HG03521 (cell line): ENCODE results near the gene IGF1R.

Experiments
- ATAC-seq: cut with Tn5 transposase; IDR thresholded peaks from one replicate; pipeline ENCODE4 v1.9.1; 2021; ENCODE audit warnings: mild to moderate bottlenecking, moderate library complexity; ENCODE audit not compliant: unreplicated experiment

The IGF1R gene

DNA sequence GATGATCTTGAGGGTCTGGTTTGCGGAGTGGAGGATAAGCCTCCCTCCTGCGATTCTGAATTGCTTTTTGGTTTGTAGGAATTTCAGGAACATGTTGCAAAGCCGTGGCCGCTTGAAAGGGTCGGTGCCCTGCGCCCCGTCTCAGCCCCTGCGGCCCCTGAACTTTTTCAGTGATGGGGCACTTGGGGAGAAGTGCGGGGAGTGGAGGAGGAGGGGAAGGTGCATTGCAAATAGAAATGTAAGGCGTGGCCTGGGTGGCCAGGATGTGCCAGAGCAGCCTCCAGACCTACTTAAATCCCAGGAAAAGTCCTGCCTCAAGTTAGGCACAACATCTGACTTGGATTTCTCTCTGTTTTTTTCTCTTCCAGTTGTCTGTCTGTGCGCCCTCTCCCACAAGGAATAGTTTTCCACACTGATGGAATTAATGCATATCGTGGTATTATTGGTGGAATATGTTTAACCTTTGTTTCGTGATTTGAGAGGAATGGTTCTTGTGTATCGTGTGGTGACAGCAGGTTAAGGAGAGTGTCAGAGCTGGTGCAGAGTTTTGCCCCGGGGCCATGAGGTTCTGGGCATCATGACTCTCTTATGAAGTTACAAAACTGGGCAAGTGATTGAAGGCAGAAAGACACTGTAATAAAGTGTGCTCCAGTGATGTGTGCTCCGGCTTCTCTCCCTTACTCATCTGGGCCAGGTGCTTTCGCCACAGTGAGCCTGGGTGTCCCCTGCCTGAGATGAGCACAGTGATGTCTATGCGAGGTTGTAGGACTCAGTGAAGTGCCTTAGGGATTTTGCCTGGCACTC is 205.5 kb downstream of the IGF1R start:
- no peak for ATAC-seq

DNA sequence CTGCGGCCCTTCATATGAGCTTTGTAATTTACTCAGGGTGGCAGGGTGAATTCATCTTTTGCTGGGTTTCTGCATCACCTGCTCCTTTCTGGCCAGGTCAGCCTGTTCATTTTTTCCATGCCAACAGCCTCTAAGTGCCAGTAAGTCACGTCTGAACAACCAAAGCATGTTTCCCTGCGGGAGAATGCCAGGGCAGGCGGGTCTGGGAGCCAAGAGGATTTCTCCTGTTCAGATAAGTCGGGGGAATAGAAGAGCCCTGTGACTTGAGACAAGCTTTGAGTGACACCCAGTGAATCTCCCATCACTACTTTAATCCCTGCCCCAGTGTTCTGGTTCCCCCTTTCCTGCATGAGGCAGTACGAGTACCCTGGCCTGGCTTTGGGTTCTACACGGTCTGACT is 206.2 kb downstream of the IGF1R start:
- no peak for ATAC-seq

DNA sequence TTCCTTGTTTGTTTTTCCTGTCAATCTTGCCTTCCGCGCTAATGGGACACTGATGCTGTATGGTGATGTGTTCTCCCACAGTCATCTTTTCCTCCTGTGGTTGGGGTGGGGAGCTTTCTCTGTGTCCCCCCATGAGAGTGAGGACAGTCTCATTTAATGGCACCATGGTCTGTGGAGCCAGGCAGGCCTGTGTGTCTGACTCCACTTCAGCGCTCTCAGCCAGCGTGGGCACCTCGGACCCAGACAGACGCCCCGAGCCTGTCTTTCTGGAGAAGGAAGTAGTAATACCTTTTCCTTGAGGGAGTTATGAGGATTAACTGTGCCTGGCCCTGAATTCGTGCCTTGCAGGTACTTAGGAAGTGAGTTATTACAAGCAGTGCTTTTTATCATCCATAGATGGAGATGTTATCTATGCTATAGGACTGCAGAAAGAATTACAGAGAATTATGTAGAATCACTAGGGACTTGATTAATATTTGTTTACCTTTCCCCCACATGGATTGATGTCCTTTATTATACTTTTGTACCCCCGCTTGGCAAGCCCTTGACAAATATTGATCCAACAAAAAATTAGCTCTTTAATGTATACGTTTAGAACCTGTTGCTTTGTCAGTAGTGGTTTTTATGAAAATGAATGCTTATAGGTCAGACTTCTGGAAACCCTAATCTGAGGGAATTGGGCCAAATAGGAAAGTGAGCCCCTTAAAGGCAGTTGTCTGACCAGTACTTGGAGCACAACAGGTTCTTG is 206.9 kb downstream of the IGF1R start:
- ATAC-seq: no peak

DNA sequence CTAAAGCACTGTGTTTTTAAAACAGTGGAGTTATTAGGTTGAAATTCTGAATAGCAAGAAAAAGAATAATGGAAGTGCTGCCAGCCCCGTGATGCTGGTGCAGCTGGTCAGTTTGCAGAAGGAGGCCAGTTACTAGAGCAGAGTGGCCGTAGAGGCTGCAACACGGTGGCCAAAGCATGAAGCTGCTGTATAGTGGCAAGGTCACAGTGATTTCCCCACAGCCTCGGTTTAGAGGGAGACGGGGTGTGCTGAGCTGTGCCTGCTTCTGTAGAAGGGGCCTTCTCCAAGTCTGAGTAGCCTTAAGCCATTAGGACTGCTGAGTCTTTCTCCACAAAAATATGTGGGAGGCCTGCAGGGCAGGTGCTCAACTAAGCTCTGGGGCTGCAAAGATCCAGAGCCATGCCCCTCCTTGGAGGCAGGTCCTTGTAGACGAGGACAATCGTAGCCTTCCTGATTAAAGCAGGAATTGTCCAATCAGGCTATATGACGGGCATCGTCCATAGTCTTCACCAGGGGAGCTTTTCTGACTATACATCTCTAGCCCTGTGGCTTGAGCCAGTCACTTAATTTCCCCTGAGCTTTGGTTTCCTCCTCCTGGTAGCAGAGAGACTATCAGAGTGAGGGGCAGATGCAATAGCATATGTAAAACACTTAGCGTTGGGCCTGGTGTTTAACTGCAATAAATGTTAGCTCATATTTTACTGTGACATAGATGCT is 207.6 kb downstream of the IGF1R start:
- no peak for ATAC-seq

DNA sequence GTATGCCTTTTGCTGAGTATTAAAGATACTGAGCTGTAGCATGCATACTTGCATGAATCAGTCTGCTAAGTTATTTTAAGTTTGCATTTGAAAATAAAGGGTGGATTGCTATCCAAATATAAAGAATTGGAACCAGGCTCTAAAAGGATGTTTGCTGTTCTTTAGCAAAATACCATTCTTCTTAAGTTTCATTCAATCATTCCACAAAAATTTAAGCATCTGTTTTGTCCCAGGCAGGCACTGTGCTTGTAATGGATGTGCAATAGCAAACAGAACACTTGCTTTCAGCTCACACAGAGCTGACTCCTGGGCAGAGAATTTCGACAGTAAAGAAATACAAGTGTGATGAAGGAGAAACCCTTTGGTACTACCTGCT is 208.2 kb downstream of the IGF1R start:
- no peak for ATAC-seq

DNA sequence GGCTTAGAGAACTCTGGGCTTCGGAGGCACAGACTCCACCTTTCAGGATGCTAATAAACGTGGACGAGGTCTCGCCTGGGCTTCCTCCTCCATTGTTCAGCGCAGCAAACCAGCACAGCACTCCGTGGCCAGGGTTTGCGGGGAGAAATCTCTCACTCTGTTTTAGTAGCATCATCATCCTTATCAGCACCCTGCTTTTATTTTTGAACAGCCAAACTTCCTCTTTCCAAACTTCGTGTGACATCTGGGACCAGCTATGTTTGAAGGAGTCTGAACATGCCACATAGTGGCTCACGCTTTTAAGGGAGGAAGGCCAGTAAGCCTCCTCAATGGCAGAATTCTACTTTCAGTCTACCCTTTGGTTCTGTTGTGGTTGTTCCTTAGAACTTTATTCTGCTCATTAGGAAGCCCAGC is 210.3 kb downstream of the IGF1R start:
- no peak for ATAC-seq

DNA sequence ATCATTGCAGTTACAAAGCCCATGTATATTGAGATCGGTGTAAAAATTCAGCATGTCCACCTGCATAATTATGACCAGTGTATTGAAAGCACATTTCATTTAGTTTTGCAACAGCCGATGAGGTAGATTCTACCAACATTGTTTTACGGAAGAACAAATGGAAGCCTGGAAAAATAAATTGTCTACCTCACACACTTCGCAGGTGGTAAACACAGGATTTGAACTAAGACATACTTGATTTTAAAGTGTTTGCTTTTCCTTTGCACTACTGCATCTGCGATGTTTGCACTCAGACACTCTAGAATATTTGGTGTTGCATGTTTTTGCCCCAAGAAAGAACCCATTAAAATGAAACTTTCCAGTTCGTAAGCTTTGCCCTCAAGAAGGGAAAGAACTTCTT is 210.8 kb downstream of the IGF1R start:
- ATAC-seq: no peak

DNA sequence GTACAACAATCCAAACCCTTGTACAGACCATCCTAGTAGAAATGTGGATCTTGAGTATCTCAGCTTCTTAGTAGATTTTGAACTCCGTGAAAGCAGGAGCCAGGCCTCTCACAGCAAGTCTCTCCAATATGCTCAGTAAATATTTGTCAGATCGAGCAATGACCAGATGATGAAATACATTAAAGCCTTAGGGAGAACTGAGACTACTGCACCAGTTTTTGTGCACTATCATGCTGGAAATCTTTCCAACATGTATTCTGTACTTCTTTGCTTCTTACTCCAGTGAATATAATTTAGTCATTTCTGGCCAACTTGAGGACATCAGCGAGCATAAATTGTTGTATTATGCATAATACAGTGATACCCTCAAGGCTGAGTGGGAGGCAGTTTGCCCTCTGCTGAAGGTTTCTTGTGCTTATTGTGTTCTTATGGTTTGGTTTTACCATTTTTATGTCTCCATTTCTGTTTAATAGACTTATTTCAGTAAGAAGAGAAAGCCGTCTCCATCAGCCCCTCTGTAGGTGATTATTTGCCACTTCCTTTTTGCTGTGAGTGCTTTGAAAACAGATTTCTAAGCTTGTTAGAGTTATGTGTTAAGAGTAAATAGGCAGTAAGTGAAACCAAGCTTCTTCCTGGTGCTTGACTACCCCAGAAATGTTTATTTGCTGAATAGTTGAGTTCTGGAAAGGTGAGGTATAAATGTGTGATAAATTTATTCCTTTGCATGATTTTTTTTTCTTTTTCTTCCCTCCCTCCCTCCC is 212.1 kb downstream of the IGF1R start:
- ATAC-seq: no peak

DNA sequence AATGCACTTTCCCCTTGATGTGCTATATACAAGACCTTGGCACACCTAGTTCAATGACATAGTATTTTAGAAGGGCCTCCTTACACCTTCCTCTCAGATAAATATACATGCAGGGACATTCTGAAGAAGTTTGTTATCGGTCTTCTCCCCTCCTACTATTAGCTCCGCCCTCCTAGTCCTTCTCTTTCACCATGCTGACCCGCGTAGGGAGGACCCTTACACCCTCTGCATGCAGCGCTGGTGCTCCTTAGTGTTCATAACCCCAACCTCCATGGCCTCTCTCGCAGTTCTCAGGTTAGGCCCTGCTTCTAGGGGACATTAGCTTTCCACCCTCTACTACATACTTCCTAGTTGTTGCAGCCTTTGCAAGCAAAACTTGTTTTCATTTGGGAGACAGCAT is 212.8 kb downstream of the IGF1R start:
- ATAC-seq: no peak

DNA sequence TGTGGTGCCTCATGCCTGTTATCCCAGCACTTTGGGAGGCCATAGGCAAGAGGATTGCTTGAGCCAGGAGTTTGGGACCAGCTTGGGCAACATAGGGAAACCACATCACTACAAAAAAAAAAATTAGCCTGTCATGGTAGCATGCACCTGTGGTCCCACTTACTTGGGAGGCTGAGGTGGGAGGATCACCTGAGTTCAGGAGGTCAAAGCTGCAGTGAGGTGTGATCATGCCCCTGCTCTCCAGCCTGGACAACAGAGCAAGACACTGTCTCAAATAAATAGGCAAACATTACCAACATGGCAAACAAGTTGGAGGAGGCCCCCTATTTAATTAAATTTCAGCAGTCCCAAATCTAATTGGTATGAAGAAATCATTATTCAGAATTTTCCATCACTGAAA is 215.6 kb downstream of the IGF1R start:
- ATAC-seq: no peak

DNA sequence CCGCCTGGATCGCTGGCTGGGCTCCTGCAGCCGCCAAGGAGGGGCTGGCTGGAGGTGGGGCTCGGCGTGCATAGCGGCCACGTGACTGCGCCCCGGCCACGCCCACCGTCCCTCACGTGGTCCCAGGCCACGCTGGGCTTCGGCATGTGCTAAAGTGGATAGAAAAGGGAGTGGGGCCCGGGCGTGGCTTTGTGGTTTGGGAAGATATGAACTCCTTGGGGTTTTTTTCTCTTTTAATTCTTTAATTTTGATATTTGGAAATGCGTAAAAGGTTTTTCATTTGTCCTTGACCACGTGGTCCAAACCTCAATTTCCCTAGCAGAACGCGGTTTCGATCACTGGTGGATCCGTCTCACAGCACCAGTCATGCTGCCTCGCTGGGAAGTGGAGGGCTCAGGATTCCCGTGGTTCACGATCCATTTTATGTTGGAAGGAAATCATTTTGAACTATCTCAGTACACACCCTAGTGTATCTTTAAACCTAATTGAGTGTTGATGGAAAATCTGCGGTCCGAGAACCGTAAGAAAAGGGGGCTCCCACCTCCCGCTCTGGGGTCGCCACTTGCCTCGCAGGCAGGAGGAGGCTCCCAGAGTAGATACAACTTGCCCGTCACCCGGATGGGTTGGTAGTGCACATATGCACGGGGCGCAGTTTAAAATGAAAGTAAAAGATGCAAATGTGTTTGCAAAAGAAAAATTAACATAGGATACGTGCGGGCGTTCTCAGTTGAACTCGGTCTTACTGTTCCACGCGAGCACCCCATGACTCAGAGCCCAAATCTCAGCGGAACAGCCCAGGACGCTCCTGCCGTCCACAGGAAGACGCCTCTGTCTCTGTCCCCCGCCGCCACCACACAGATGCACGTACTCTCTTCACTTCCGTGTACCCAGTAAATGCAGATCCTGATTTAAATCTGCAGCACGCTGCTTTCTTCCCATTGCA is 217.3 kb downstream of the IGF1R start:
- peak; percentile 93 for ATAC-seq

DNA sequence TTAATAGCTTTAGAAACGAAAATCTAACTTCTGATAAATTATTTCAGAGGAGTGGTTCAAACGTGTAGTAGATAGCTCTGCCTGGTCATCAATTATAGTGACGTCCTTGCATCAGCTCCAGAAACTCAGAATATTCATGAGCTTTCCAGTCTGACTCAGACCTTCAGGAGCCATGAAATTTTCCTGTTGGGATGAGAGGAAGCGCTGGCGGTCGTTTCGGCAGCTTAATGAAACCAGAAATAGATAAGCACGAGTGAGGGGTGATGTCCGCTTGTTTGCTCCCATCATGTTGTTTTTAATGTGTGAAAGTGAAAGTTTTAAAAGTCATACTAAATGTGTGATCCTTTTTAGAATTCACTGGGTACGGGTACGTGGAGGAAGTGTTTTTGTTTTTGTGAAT is 218.2 kb downstream of the IGF1R start:
- no peak for ATAC-seq

DNA sequence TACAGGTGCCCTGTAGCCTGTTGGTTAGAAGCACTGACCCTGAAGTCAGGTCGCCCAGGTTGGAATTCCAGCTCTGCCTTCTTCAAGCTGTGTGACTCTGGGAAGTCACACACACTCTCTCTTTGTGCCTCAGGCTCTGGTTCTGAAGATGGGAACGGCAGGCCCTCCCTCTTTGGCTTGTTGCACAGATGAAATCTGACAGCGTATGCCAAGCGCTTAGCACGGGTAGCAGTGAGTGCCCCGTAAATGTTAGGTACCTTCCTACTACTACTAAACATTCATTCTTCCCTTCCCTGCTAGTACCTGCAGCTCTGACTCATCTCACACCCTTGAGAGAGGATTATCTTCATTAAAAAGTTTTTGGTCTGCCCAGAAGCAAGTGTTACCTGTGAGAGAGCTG is 220.2 kb downstream of the IGF1R start:
- ATAC-seq: no peak

DNA sequence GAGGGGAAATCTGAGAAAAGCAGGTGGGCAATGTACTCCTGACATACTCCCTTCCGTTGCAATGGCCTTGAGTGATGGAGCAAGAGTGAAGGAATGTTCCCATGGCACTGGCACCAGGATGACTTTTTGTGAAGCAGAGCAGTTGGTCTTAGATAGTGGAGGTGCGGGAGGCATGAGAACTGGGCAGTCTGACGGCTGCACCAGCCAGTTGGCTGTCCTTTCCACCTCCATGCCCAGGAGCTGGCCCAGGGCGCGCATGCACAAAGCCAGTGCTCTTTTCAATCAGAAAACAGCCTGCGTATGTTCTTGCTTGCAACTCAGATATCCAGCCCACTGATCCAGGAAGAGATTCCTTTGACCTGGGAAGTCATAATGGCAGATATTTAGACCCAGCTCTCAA is 222.4 kb downstream of the IGF1R start:
- ATAC-seq: no peak

DNA sequence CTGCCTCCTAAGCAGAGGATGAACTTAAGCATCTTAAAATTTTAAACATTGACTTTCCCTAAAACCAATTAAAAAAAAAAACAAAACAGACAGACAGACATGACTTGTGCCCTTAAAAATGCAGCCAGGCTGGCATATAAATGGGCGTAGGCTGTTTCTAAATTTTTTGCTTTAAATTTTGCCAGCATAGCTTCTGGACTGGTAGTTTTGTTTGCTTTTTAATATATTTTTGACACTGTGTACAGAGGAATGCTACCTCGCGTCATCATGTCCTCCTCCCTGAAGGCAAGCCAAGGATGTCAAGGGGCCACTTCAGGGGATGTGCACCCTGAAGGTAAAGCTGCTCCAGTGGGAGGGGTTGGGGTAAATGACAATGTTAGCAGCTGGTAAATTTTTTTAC is 224.4 kb downstream of the IGF1R start:
- ATAC-seq: no peak

DNA sequence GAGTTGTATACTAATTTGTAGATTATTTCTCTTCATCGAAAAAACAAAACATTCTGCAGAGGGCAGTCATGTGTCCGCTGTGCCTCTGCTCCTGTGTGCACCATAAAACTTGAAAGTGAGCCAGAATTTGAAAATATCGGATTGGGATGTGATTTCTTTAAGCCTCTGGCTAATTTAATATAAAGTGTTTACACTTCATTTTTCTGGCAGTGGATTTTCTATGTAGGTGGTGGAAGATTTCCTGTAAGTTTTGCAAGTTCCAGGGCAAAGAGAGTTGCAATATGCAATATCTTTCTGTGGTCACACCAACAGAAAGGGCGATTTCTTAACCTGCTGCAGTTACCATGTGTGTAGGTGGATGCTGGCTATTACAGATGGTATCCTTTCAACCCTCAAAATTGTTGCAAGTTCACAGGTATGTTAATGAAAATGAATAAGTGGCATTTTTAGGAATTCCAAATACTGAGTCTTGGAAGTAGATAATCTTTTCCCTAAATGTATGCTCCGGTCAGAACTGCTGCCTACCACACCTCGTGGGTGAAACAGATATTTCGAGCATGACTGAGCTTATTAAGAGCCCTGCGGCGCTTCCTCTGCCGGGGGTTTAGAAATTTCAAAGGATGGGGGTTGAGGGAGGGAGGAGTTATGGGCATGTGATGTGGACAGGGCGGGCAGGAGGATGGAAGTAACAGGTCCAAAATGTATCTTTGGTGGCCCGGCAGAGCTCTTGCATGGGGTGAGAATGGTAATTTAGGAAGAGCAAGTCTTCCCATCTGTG is 225.3 kb downstream of the IGF1R start:
- ATAC-seq: no peak

DNA sequence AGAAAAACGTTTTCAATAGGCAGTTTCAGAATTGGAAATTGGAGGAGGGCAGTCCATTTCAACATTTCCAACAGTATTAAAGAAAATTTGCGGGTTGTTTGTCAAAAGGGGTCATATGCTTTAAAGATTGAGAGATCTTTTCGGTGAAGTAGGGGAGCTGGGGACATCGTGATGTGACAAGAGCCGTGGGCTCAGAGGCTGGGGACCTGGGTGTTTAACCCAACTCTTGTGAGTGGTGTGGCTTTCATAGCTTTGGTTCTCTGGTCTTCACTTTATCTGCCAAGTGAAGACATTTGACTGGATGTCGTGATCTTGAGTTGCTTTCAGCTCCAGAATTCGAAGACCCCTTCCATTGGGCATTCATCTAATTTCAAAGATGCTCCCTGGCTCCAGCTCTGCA is 226.0 kb downstream of the IGF1R start:
- ATAC-seq: no peak

DNA sequence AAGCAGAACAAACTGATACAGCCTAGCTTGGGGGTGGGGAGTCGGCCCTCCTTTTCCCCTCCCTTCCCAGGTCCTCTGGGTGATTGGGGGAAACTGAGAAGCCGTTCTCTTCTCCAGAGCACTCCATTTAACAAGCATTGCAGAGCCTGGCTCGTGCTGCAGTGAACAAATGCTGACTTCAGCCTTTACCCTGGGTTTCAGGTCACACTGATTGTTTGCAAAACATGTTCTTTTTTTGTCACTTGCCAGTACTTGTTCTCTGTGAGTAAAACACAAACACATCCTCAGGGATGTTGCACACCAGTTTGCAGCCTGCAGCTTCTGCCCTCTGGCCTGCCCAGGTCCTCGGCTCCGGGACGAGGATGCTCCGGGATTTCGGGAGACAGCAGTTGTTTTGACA is 226.4 kb downstream of the IGF1R start:
- ATAC-seq: no peak

DNA sequence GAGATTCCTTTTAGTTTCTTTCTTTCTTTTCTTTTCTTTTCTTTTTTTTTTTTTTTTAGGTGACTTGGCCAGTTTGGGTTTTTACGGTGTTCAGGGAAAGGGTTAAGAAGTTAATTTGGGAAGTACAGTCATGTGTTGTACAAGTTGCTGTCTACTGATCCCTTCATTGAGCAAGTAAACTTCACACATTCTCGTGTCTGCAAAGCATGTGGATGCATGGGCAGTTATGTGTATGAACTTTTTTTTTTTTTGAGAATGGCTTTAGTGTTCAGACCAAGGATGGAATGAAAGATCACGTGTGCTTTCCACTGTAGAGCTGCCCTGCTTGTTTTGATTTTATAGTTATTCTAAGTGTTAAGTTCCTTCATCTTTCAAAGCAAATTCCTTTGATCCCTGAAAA is 227.0 kb downstream of the IGF1R start:
- ATAC-seq: no peak
